Measurements from ENCODE around the gene CDC123.

The CDC123 gene

GRCh38 chr10:12299222-12299965, 103.4 kb downstream of the CDC123 start:
- no peak for DNase-seq (ENCODE audit: low read depth in 2 of 2)
